Dedifferentiated amniotic fluid mesenchymal stem cell (primary cell): ENCODE measurements around the gene DDX10.
"Not testable (repeated sequence)": the region's sequence is repeated elsewhere in the genome, so short reads cannot be mapped to it uniquely, and the experiment has no call there.

Source experiments
- DNase-seq: peaks from one replicate; pipeline ENCODE4 v3.0.0-alpha.2; 2016; ENCODE audit errors: extremely low spot score

DDX10 gene

DNA sequence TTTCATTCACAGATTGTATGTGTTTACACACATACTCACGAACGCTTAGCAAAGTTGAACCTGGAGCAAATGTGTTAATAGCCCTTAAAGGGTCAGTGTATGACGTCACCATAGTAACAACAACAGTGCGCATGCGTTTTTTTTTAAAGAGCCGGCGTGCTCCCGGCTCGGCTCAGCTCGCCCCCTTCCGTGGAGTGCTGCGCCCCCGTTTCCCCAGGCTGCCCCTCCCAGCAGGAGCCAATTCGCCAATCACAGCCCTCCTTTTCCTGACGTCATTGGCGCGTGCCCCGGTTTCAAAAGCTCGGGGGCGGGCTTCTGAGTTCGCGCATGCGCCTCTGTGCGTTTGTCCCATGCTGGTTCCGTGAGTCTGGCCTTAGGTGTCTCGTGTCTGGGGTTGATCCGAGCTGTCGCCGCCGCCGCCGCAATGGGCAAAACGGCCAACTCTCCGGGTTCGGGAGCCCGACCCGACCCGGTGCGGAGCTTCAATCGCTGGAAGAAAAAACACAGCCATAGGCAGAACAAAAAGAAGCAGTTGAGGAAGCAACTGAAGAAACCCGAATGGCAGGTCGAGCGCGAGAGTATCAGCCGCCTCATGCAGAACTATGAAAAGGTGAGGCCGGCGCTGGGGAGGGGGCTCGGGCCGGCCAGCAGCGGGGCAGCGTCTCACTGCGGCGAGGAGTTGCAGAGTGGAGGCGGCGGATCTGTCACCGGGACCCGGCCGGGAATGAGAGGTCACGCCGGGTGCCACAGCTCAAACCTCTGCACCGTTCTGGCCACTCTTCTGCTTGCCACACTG, at the start of gene DDX10:
DDX10 (plus strand) TSS at position 340 of the 796 bp plus-strand sequence; CDS start at position 425, 85 bp downstream.
- DNase-seq = peak; percentile 99

GRCh38 chr11:108616549-108616948, 48.3 kb upstream of the DDX10 start:
- DNase-seq = no peak

- DNase-seq = no peak
Observed at GRCh38 chr11:108617055-108617454, 47.8 kb upstream of the DDX10 start.

- no peak for DNase-seq
Observed at GRCh38 chr11:108618529-108618928, 46.3 kb upstream of the DDX10 start.

- DNase-seq = no peak
Observed at GRCh38 chr11:108620958-108621772, 43.7 kb upstream of the DDX10 start.

GRCh38 chr11:108622341-108622740, 42.5 kb upstream of the DDX10 start:
- no peak for DNase-seq

DNA sequence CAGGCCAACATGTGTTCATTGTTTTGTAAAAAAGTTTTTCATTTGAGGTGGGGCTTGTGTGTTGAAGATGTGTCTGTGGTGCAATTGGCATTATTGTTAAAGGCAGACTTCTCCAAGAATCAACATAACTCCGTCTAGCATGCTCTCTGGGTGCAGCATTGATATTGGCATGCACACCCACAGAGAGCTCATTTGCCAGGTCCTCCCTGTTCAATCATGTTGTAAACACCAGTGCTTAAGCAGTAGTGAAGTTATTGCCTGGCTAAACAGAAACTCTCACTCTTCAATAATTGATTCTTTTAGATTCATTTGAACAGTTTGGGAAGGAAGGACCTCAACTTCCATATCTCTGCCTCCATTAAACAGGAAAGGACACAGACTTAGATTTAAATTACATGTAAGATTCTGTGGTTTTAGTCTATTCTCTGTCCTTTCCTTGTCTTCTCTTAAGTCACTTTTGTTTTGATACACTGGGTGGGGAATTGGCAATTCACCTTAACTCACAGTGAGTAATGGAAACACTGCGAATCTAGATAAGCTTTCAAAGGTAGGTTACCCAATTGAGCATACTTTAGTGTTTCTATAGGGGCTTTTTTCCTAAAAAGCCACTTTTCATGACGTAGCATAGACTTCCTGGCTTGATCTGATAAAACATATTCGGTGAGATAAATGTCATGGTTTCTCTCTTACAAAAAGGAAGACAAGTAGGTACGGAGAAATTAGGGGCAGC, 40.5 kb upstream of the DDX10 start:
- DNase-seq = no peak

DNA sequence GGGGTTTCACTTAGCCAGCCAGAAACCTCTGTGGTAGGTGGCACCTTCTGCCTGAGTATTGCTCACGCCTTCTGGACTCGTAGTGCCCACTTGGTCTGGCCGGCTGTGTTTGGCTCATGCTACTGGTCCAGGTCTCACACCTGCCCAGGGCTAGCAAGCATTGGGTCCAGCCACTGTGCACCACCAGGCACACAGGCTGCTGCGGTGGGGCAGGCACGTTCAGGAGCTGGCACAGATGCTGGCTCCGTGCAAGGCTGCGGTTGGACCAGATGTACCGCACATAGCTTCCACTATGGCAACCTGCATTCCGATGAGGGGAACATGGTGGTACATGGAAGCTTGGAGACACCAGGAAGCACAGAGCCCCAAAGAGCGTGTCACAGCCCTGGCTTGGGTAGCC, 36.5 kb upstream of the DDX10 start:
- DNase-seq = no peak

DNA sequence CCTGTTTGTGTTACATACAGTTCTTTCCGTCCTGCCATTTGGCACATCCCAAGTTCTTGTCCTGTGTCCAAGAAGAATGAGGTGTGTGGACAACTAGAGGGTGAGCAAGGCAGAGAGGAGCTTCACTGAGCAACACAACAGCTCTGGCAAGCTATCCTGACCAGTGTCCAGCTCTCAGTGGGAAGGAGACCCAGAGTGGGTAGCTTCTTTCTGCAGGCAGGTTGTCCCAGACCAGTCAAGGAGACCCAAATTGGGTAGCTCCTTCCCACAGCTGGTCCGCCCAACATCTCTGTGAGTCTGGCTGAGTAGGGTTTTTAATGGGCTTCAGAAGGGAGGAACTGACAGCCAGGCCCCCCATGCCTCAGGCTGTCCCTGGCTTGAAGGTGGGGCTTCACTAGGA, 36.1 kb upstream of the DDX10 start:
- no peak for DNase-seq

DNA sequence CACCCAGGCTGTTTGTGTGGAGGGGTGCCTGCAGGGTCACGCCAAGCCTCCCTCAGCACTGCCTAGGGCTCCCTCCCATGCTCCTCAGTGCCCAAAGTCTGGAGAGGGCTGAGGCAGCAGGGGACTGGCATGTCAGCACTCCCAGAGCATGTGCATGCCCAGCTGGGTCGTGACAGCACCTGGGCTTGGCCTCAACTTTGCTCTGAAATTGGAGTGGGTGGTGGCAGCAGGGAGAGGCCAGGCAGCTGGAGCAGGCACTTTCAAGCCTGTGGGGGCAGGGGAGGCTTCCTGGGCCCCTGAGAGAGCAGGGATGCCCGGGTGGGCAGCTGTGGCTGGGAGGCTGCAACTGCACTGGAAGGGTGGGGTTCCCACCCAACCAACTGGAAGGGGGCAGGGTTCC, 35.6 kb upstream of the DDX10 start:
- no peak for DNase-seq

- peak; percentile 55 for DNase-seq
Observed at GRCh38 chr11:108632041-108632704, 32.7 kb upstream of the DDX10 start.

DNA sequence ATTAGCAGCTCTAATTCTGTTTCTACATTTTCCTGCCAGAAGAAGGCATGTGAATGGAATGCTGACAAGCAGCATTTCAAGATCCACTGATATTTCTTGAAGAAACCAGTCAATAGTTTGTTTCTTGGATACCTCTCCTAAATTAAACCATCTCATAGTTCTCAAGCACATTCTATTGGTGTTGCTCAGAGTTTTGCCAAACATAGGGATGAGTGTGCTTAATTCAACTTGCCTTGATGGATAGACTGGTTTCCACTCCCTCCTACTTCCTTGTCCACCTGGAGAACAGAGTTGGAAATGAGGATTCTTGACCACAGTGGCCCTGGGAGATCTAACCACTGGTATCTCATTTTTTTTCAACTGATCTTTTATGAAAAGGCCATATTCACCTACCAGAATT, 29.8 kb upstream of the DDX10 start:
- no peak for DNase-seq

- no peak for DNase-seq
Observed at GRCh38 chr11:108636222-108636621, 28.6 kb upstream of the DDX10 start.

DNA sequence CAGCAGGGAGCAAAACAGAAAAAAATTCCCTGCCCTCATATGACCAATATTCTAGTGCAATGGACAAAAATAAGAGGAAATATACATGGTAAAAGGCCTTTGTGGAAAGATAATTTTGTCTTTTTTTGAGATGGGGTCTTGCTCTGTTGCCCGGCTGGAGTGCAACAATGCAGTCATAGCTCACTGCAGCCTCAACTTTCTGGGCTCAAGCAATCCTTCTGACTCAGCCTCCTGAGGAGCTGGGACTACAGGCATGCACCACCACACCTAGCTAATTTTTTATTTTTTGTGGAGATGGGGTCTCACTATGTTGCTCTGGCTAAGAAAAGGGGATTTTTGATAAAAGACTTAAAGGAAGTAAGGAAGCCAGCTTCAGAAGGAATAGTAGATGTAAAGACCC, 25.7 kb upstream of the DDX10 start:
- DNase-seq = no peak

DNA sequence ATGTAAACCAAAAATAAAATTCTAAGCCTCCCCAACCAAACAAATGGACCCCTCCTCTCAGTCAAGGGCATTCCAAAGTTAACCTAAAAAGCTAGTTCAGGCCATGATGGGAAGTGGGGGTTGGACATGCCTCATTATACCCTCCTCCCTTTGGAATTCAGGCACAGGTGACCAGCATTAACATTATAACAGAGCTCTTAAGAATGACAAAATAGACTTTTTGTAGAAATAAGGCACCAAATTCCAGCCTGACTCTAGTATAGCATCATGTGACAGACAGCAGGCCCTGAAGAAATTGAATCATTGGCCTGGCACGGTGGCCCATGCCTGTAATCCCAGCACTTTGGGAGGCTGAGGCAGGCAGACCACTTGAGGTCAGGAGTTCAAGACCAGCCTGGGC, 23.1 kb upstream of the DDX10 start:
- not testable (repeated sequence) for DNase-seq

DNA sequence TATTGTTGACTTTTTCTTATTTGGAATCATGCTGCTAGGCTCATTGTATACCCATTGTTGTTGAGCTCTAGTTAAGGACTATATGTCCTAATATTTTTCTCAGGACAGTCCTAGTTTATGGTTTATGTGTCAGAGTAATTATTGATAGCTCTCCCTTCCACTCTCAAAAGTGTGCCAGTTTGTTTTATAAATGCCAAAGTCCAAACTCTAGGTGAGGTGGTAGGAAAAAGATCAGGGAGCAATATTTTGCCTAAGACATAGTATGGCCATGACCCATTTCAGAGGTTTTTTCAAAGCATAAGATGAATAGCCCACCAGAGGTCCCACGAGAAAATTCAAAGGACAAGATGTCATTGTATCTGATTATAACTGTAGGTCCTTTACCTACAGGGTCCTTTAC, 20.9 kb upstream of the DDX10 start:
- DNase-seq = no peak

DNA sequence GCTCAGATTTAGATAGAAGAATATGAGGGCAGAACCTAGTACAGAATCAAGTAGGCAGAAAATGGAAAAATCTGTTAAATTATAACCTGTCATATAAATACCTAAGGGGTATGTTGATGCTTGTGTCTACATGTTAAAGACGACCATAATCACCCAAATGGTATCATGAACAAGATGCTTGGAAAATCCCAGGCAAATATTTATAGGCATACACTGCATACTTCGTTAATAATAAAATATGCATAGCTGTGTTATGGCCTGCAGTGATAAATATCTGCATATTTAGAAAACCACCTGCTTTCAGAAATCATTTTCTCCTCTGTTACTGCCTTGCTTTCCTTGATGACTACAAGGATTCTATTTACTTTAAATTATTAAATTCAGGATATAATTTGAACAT, 18.9 kb upstream of the DDX10 start:
- no peak for DNase-seq

DNA sequence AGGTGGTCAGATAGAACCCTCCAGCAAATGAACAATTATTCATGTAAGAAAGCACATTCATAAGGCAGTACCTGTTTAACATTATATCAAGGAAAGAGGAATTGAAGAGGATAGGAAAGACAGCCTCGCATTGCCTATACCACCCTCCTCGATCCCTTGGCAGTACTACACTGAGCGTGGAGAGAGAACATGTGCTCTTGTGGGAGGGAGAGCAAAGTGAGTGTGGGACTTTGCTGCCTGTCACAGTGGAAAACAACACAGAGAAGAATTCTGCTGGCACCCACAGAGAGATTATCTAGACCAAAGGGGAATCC, 17.5 kb upstream of the DDX10 start:
- DNase-seq = no peak

- DNase-seq = peak; percentile 83
Observed at GRCh38 chr11:108647701-108648527, 17.0 kb upstream of the DDX10 start.

DNA sequence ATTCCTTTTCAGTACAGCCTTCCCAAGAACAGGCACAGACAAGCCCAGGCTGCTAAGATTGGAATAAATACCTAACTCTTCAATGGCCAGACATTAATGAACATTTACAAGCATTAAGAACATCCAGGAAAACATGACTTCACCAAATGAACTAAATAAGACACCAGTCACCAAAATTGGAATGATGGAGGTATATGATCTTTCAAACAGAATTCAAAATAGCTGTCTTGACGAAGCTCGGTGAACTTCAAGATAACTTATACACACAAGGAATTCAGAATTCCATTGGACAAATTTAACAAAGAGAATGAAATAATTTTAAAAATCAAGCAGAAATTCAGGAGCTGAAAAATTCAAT, 16.4 kb upstream of the DDX10 start:
- no peak for DNase-seq

DNA sequence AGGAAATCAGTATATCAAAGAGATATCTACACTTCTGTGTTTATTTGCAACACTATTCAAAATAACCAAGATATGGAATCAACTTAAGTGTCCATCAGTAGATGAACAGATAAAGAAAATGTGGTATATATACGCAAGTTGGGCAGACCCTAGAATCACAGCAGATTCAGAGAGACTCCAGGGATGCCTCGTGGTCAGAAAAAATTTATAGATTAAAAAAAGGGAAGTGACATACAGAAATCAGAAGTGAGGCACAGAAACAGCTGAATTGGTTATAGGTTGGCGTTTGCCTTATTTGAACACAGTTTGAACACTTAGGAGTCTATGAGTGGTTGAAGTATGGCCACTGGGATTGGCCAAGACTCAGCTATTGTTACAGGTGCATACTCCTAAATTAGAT, 10.8 kb upstream of the DDX10 start:
- not testable (repeated sequence) for DNase-seq
